Stimulated activated CD8-positive, alpha-beta memory T cell treated with anti-CD3 and anti-CD28 coated beads, Interleukin-4, amount 100 ng/mL, for 1 hour (primary cell): ENCODE data around the gene GLI1.
"Not testable (repeated sequence)": the region's sequence is repeated elsewhere in the genome, so short reads cannot be mapped to it uniquely, and the experiment has no call there.

Experiments used
- DNase-seq, 2 donors: peaks; one replicate each; pipeline ENCODE4 v3.0.0-alpha.2; 2020; ENCODE audit warnings: low read depth in 2 of 2, low spot score in 1 of 2

GLI1 gene

GRCh38 chr12:57441393-57441792 lies 18.2 kb upstream of the GLI1 start:
- not testable (repeated sequence) for DNase-seq

DNA sequence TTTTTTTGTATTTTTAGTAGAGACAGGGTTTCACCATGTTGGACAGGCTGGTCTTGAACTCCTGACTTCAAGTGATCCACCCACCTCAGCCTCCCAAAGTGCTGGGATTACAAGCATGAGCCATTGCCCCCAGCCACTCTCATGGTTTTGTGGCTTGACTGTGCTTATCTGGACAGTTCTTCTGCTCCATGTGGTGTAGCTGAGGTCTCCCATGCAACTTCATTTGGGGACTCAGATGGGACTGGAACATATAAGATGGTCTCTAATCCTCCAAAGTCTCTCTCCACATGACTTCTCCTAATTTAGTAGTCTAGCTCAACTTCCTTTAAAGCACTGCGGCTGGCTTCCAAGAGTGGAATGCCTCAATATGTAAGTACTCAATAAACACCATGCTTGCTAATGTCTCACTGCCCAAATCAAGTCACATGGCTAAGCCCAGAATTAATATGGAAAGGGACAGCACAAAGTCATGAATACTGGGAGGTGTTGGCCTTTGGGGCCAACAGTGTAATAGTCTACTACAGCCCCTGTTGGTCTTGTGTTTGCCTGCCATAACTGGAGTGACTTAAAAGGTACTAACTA lies 17.6 kb upstream of the GLI1 start:
- DNase-seq: no peak

DNA sequence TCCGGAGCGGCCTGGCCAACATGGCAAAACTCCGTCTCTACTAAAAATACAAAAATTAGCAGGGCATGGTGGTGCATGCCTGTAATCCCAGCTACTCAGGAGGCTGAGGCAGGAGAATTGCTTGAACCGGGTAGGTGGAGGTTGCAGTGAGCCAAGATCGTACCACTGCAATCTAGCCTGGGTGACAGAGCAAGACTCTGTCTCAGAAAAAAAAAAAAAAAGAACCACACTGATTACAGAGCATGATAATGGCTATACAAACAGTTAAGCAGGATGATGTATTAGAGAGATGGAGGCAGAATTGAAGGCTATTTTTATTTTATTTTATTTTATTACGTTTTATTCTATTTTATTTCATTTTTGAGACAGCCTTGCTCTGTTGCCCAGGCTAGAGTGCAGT lies 15.2 kb upstream of the GLI1 start:
- DNase-seq: not testable (repeated sequence)

DNA sequence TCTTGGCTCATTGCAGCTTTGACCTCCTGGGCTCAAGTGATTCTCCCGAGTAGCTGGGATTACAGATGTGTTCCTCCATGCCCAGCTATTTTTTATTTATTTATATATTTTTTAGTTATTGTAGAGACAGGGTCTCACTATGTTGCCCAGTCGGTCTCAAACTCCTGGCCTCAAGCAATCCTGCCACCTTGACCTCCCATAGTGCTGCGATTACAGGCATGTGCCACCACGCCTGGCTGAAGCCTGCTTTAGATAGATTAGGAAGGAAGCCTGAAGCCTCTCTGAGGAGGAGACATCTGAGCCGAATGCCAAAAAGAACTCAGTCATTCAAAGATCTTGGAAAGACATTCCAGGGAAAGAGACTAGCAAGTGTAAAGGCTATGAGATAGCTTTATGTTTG lies 14.8 kb upstream of the GLI1 start:
- no peak for DNase-seq

- DNase-seq: no peak
Measured at GRCh38 chr12:57446292-57446960, 13.2 kb upstream of the GLI1 start.

GRCh38 chr12:57448669-57449068 lies 10.9 kb upstream of the GLI1 start:
- DNase-seq: no peak

- no peak for DNase-seq
Measured at GRCh38 chr12:57449375-57449774, 10.2 kb upstream of the GLI1 start.

GRCh38 chr12:57450057-57450456 lies 9.5 kb upstream of the GLI1 start:
- DNase-seq: no peak

DNA sequence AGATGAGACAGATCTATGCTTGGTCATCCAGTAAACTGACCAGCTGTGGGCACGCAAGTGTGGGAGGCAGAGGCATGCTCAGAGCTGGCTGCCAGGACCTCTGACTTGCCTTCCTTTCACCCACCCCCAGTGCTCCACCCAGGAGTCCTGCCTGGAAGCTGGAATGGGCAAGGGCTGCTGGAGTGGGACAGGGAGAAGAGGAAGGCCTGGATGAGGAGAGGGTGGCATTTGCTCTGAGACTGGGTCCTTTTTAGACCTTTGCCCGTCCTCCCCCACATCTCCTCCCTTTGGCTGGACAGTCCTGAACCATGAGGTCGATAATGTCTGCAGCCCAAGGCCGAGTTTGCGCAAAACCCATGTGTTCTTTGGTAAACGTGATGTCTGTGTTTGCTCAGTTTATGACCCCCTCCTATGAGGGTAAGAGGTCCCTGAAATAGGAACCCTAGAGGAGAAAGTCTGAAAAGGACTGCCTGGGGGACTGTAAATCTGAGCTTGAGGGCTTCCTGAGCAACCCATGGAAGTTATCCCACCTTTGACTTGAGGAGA lies 8.3 kb upstream of the GLI1 start:
- DNase-seq: no peak

GRCh38 chr12:57452181-57452936 lies 7.2 kb upstream of the GLI1 start:
- no peak for DNase-seq

DNA sequence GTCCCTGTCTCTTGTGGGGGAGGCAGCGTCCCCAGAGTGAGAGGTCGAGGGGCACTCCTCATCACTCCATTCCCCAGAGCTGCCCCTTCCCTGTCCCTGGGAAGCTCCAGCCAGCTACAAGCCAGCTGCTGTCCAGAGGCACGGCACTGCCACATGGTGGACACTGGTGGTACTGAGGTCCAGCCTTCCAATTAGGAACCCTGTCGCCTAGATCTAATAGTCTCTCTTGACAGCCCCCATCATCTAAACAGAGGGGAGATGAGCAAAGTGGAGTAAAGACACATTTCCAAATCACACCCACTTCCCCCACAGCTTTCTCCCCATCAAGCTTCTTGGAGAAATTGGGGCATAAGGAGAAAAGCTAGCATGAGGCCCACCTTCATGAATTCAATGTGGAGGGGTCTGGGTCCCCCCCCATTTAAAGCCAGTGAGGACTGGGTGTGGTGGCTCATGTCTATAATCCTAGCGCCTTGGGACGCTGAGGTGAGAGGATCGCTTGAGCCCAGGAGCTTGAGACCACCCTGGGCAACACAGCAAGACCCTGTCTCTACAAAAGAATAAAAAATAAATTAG lies 6.6 kb upstream of the GLI1 start:
- peak in 1 of 2 donors; percentile 27 for DNase-seq

GRCh38 chr12:57454213-57454565 lies 5.4 kb upstream of the GLI1 start:
- DNase-seq: no peak

GRCh38 chr12:57454566-57455373 lies 4.8 kb upstream of the GLI1 start, which contains the start of gene INHBE:
TSS of gene INHBE (plus strand) at chr12:57455307. CDS start at chr12:57455537, 230 bp downstream.
- DNase-seq: no peak

DNA sequence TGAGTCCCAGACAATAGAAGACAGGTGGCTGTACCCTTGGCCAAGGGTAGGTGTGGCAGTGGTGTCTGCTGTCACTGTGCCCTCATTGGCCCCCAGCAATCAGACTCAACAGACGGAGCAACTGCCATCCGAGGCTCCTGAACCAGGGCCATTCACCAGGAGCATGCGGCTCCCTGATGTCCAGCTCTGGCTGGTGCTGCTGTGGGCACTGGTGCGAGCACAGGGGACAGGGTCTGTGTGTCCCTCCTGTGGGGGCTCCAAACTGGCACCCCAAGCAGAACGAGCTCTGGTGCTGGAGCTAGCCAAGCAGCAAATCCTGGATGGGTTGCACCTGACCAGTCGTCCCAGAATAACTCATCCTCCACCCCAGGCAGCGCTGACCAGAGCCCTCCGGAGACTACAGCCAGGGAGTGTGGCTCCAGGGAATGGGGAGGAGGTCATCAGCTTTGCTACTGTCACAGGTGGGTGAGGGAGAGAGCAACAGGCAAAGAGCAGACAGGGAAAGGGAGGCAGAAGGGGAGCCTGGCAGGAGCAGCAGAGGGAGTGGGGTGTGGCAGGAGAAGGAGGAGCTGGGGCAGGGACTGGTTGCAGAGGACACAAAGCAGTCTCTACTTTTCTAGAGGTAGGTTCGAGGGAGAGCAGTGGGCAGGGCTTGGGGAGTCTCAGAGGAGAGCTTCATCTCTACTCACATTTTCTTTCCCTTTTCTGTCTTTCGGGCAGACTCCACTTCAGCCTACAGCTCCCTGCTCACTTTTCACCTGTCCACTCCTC lies 4.0 kb upstream of the GLI1 start:
- no peak for DNase-seq

- no peak for DNase-seq
Measured at GRCh38 chr12:57456145-57456700, 3.4 kb upstream of the GLI1 start.

- DNase-seq: no peak
Measured at GRCh38 chr12:57456737-57457490, 2.7 kb upstream of the GLI1 start.

GRCh38 chr12:57458665-57459054 lies 925 bp upstream of the GLI1 start:
- DNase-seq: no peak

DNA sequence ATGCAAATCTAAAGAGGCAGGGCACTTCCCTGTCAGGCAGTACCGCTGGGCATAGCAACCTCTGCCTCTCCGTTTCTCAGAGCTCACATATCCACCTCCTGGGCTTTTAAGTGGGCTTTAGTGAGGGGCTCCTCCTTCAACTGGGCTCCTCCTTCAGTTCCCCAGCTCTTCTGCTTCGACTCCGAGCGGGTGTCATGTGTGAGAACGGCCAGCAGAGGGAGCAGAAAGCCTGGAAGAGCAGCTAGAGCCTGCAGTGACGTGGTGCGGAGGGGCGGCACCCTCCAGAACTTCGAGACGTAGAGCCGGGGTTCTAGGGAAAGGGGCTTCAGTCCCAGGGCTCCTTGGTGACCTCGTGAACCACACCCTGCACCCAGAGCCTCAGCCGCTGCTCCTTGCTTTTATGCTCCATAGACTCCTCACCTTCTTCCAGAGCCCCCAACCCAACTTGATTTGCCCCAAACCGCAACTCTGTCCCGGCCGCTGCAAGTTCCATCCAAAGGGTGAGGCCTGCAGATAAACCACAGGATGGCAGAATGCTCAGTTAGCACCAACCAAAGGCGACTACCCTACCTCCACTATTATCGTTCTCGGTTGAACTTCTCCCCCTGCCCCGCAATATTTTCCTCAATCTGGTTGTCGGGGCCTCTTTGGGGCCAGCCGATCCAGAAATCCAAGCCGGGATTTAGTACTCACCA lies 383 bp upstream of the GLI1 start:
- DNase-seq: peak; percentile 83 to 86

GRCh38 chr12:57460468-57460784 lies 841 bp downstream of the GLI1 start:
- no peak for DNase-seq
